Measurements from ENCODE around the gene MISP3.

DNA sequence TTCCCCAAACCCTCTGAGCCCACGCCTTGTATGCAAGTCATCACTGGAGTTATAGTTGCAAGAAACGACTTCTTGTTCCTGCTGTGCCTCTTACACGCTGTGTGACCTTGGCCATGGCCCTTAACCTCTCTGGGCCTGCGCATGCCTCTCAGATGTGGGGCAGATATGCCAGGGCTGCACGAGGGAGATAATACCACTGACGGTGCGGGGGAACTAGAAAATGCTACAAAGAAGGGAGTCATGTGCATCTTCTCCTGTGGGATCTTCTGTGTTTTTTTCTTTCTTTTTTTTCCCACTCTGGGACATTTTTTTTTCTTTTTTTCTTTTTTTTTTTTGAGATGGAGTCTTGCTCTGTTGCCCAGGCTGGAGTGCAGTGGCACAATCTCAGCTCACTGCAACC lies 22.3 kb downstream of the MISP3 start:
- TF ChIP-seq, protein P1, sequence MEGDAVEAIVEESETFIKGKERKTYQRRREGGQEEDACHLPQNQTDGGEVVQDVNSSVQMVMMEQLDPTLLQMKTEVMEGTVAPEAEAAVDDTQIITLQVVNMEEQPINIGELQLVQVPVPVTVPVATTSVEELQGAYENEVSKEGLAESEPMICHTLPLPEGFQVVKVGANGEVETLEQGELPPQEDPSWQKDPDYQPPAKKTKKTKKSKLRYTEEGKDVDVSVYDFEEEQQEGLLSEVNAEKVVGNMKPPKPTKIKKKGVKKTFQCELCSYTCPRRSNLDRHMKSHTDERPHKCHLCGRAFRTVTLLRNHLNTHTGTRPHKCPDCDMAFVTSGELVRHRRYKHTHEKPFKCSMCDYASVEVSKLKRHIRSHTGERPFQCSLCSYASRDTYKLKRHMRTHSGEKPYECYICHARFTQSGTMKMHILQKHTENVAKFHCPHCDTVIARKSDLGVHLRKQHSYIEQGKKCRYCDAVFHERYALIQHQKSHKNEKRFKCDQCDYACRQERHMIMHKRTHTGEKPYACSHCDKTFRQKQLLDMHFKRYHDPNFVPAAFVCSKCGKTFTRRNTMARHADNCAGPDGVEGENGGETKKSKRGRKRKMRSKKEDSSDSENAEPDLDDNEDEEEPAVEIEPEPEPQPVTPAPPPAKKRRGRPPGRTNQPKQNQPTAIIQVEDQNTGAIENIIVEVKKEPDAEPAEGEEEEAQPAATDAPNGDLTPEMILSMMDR (IDR thresholded peaks at IDR 0.05) = no peak
- no peak for TF ChIP-seq MLX (CRISPR knock-in tag; IDR thresholded peaks at IDR 0.05)
- TF ChIP-seq SP1 (CRISPR knock-in tag; conservative IDR thresholded peaks at IDR 0.05) = no peak
- TF ChIP-seq PRRX2 (CRISPR knock-in tag; IDR thresholded peaks at IDR 0.05) = no peak
- TF ChIP-seq, protein P2, sequence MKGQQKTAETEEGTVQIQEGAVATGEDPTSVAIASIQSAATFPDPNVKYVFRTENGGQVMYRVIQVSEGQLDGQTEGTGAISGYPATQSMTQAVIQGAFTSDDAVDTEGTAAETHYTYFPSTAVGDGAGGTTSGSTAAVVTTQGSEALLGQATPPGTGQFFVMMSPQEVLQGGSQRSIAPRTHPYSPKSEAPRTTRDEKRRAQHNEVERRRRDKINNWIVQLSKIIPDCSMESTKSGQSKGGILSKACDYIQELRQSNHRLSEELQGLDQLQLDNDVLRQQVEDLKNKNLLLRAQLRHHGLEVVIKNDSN (CRISPR knock-in tag; IDR thresholded peaks at IDR 0.05) = no peak
- TF ChIP-seq ELF4 (CRISPR knock-in tag; IDR thresholded peaks at IDR 0.05; ENCODE audit: low read depth) = no peak
- TF ChIP-seq, protein P3, sequence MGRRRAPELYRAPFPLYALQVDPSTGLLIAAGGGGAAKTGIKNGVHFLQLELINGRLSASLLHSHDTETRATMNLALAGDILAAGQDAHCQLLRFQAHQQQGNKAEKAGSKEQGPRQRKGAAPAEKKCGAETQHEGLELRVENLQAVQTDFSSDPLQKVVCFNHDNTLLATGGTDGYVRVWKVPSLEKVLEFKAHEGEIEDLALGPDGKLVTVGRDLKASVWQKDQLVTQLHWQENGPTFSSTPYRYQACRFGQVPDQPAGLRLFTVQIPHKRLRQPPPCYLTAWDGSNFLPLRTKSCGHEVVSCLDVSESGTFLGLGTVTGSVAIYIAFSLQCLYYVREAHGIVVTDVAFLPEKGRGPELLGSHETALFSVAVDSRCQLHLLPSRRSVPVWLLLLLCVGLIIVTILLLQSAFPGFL (CRISPR knock-in tag; IDR thresholded peaks at IDR 0.05; ENCODE audit: borderline replicate concordance) = no peak
- TF ChIP-seq ZBTB21 (CRISPR knock-in tag; IDR thresholded peaks at IDR 0.05; ENCODE audit: borderline replicate concordance) = no peak
- no peak for TF ChIP-seq HMGA2 (CRISPR knock-in tag; IDR thresholded peaks at IDR 0.05)
- TF ChIP-seq JAZF1 (CRISPR knock-in tag; IDR thresholded peaks at IDR 0.05) = no peak
- TF ChIP-seq FOXJ3 (CRISPR knock-in tag; IDR thresholded peaks at IDR 0.05; ENCODE audit: borderline replicate concordance) = no peak
